NCI-H1436 treated with DMSO at 0.1 percent for 48 hours (cell line): Measurements from ENCODE around the gene KIAA0930.
"Not testable (repeated sequence)": the region's sequence is repeated elsewhere in the genome, so short reads cannot be mapped to it uniquely, and the experiment has no call there.

Source experiments
- DNase-seq: peaks from one replicate; lab custom pipeline; 2025; lab: John Stamatoyannopoulos, UW

Gene KIAA0930

DNA sequence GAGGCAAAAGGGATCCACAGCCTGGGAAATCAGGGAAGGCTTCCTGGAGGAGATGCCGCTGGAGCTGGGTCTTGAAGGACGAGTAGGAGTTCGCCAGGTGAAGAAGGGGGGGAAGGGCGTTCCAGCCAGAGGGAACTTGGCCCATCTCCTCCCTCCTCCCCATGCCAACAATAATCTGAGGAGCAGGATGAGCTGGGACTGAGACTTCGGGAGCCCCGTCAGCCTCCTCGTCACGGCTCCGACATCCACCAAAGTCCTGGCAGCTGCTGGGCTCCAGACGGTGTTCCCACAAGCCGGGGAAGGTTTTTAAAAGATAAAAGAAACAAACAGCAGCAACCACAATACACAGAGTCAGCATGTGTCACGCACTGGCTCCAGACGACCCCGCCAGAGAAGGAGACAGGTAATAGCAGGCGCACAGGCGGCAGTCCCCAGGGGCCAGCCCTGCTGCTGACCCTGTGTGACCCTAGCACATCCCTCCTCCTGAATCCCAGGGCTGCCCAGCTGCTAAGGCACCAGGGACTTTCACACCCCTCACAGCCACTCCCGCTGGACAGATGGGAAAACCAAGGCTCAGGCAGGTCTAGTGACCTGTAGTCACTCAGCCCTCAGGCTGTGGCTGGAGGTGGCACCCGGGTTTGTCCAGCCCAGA is 39.7 kb downstream of the KIAA0930 start:
- DNase-seq, result no peak

DNA sequence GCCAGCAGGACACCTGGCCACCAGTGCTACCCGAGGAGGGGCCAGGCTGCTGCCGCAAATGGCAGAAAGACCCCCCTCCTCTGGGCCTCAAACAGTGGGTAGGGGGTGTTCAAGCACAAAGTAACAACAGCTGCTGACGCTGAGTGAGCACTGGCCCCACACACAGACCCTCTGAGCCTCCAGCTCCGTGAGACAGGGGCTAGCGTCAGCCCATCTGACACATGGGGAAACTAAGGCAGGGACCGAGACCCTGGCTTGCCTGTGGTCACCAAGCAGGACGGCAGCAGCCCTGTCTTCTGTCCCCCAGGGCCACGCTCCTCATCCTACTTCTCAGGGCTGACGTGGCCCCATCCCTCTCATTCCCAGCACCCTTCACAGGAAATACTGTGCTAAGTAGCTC is 40.5 kb downstream of the KIAA0930 start:
- no peak for DNase-seq

DNA sequence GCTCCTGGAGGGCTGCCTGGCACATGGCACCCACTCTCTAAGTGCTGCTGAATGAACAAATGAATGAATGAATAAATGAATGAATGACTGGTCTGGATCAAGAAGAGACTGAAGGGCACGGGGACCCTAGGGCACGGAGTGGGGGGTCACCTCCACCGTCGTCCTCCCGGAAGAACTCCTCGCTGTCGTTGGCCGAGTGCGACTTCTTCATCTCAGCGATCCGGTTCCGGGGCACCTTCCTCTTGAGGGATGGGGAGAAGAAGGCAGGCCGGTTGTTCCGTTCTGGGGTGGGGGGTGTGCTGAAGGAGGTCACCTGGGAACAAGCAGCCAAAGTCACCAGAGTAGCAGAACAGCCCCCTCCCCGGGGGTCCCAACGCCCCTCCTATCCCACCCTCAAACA is 41.0 kb downstream of the KIAA0930 start:
- no peak for DNase-seq

DNA sequence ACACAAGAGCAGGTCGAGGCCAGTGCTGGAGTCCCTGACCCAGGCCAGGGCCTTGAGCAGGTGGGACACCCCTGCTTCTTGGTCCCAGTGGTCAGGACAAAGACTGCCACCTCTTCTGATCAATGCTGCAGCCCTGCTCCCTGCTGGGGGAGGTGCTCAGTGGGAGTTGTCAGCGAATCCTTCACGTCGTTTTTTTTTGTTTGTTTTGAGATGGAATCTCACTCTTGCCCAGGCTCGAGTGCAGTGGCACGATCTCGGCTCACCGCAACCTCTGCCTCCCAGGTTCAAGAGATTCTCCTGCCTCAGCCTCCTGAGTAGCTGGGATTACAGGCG is 42.3 kb downstream of the KIAA0930 start:
- no peak for DNase-seq

DNA sequence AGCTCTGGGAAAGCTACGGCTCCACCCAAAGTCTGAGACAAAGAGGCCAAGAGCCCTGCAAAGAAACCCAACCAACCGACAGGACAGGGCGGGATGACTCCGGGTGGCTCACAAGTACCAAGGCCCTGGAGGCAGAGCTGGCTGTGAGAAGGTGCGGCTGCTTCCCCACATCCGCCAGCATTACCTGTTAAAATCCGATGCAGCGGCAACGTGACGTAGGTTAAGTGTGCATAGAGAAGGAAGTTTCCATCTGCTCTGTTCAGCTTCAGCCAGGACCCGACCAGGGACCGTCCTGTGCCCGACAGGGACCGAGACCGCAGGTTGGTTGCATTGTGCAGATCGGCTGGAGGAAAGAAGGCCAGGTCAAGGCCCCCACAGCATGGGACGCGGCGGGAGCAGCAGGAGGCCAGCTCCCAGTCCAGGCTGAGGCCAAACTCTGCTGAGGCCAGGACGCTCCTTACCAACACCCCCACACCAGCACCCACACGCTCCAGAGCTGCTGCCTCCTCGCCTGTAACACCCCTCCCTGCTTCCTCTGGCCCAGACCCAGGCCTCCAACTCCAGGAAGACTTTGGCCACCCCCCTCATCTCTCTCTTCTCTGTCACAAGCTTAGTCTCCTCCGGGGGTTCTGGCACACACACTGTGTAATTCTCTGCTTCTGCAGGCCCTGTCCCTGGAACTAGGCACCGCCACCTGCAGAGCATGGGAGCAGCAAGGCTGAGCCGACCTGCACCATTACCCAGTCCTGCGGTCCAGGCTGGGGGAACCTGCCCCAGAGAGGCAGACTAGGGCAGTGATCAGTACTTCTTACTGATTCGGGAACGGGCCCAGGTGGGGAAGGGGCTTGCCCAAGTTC is 42.9 kb downstream of the KIAA0930 start:
- DNase-seq, result no peak

DNA sequence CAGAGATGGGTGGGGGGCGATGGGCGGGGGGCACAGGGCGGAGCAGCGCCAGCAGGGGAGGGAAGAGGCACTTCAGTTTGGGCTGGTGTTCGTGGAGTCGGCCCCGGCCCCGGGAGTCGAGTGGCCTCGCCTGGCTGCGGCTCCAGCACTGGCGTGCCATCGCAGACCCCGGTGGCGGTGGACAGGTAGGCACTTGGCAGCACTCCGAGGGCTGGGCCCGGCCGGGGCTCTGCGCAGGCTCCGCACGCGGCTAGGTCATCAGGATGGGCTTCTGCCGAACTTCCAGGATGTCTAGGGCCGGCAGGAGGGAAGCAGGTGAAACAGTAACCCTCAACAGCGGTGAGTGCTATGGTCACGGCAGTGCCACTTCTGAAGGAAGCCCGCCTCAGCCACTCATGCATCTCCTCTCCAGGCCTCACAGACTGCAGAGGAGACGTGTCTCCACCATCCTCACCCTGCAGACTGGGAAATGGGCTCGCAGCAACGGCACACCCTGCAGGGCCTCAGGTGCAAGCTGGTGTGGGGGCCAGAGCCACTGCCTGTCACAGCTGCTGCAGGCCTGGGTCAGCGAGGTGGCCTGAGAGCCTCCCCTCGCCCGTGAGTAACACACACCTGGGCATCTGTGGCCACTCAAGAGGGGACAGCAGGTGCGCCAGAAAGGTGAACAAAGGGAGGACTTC is 43.6 kb downstream of the KIAA0930 start:
- DNase-seq, result no peak

DNA sequence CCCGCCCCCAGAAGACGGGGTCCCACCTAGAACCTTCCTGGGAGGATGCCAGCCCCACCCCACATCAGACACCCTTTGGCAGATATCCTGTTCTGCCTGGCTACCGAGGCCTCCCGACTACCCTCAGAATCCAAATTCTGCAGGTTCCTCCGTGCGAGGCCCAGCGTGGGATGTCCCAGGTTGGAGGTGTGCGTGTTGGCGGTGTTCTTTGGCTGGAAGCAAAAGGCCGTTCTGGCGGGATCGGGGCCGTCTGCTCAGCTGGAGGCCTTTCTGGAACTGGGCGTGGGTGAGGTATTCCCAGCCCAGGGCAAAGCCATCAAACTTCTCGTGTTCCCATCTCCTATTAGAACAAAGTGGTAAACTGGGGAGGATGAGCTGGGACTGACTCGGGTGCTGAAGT is 44.4 kb downstream of the KIAA0930 start:
- no peak for DNase-seq

DNA sequence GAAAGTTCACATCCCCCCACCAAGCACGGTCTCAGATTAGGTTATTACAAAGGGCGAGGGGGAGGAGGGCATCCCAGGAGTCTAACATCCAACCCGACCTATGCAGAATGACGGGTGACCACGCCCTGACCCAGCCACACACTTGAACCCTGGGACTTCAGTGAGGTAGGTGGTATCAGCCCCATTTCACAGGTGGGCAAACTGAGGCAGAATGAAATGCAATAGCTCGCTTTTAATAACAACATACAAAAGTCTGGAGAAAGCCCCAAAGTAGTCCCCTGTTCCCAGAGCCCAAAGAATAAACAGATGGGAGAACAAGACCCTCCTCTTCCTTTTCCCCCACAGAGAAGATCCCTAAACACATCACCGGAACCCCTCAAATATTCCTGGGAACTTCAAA is 45.1 kb downstream of the KIAA0930 start:
- no peak for DNase-seq

DNA sequence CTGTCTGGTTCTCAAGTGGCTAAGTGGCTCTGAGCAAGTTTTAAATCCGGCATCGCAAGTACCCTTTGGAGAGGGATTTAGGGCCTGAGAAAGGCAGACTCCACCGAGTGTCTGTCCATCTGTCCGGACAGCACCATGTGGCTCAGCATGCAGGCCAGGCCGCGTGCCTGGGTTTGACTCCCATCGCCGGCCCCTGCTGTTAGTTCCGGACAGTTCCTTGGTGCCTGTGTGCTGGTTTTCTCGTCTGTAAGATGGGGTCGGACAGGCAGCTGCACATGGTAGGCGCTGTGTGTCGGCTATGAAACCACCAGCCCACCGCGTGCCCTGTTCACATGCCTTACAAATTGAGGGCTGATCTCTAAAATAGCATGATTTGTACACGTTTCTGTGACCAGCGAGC is 46.0 kb downstream of the KIAA0930 start:
- no peak for DNase-seq

DNA sequence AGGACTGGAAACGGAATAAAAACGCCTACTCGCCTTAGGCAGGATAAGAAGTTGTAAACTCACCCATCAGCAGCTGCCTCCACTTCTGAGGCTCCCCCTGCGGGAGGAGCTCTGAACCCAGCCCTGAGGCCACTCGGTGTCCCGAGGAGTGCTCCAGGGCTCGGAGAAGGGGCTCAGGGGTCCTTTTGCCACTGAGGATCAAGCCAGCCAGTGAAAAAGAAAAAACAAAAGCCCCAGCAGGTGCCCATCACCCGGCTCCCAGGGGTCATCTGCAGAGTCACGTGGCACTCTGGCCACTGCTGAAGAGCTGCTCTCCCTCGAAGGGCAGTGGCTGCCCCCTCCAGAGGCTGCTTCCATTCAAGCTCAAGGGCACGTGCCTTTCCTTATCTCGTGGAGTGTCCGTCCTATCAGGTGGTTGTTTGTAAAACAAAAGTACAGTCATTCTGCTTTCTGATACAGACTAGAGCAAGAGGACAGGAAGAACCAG is 48.0 kb downstream of the KIAA0930 start:
- DNase-seq, result no peak

DNA sequence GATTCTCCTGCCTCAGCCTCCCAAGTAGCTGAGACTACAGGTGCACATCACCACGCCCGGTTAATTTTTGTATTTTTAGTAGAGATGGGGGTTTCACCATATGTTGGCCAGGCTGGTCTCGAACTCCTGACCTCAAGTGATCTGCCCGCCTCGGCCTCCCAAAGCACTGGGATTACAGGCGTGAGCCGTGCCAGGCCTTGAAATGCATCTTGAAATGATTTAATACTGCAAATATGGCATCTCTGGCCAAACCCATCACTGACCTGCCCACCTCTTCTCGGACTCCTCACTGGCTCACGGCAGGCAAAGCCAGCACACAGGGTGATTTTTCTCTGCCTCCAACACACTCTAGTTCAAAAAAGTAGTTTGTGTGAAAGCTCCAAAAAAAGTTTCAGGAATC is 48.9 kb downstream of the KIAA0930 start:
- not testable (repeated sequence) for DNase-seq

DNA sequence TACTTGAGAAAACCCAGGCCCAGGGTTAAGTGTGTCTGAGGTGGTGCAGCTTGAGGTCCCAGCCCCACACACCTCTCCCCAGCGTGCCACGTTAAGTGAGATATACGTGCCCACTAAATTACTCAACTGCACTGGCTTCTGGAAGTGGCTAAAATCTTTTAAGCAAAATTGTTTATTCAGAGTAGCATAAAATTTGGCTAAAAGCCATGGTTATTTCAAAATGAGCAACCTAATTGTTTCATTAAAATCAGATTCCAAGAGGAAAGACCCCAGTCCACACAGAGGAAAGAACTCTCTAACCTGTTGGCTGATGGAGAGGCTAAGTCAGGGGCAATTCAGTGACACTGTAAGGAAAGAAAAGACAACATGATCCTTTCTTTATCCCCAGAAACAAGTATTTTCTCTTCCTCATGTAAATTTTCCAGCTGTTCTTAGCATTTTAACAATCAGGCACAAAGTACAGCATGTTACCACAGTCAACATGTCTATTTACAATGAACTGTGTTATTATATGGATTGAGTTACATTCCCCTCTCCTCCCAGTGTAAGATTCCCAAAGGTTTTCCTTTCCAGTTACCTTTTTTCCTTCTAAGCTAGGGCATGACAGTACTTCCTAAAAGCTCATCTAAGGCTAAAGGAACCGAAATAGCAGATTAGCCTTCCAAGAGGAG is 50.4 kb downstream of the KIAA0930 start:
- DNase-seq, result no peak

DNA sequence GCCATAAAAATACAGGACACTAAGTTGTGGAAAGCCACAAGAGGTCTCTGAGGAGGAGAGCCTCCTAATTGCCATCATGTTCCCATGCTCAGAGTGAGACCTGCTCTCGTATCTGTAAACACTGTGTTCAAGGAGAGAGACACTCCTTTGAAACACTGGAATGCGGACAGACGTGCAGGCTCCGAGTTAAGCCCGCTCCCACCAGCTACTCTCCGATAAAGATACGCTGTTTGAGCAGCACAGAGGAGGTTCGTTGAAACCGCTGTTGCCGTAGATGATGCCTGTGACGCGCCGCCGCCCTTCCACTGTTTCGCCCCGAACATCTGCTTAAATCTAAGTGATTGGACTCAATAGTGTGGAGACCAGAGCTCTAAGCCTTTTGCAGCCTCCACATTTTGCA is 51.9 kb downstream of the KIAA0930 start:
- no peak for DNase-seq

DNA sequence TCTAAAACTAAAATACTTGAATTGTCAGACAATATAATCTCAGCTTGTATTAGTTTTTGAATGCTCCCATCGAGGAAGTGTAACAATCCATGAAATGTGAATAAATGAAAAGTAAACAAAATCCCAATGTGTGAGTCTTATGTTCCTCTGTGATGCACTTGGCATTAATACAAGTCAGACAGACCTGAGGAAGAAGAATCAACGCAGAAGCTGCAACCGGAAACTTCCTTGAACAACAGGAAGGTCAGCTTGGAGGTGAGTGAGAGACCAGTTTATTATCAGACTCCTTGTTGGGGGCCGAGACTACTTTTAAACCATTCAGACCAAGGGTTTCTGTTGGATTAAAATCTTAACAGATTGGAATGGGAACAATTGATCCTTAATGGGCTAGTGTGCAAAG is 52.8 kb downstream of the KIAA0930 start:
- no peak for DNase-seq

DNA sequence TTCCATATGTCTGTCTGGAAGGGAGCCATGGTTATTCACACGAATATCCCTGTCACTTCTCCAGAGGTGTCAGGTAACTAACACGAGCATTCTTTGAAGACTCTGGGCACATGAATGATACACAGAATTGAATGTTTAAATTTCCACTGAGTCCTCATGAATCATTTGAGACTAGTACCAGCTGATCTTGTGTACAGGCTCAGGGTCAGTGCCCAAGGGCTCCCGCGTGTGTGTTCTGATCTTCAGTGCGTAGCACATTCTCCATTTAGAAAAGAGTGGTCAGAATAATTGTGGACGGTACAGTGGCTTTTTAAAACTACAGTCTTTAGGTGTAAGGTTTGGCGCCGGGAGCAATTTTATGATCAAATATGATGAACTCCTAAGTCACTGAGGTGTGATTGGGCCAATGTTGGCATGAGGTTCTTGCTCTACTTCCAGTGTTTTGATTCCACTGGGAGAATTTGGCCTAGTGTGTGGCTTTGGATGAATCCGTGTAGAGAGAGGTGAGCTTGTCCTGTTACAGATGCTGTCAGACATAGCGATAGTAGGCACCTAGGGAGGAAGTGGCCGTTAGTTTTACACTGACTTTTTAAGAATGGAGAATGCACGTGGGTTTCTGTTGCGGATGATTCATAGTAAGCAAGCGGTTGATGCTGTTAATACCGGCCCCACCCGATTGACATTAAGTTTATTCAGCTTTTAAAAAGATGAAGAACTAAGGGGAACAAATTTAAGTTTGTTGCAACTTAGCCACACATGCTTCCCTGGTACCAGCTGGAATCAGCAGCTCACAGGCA is 54.8 kb downstream of the KIAA0930 start:
- DNase-seq, result no peak

DNA sequence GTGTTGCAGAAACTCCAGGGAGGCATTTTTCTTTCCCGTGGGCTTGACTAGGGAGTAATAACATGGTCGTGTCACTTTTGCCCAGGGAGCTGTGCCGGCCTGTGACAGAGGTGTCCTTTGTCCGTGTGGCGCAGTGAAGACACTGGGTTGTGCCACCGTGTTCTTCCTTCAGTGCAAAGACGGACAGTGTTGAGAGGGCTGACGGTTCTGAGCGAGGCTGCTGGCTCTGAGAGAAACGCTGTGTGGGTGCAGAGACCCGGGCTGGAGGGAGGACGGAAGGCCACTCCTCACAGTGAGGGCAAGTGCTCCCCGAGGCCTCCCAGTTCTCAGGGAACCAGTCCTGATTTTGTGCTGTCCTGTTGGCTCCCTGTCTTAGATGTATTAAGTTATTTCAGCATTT is 56.7 kb downstream of the KIAA0930 start:
- no peak for DNase-seq

DNA sequence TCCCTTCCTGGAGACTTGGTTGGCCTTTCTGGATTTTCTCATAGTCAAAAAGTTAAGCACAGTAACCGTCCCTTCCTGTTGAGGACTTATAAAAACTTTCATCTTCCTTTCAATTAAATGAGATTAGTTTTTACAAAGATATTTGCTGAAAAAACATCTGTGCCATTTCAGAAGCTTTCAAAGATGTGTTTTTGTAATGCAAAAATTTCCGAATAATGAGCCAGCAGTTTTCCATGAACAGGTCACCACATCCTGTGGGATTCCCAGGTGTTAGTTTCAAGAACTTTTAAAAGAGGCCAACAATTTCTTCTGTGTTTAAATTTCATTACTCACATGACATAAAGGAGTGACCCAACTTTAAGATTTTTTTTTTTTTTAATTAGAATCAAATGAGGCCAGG is 58.9 kb downstream of the KIAA0930 start:
- DNase-seq, result no peak

DNA sequence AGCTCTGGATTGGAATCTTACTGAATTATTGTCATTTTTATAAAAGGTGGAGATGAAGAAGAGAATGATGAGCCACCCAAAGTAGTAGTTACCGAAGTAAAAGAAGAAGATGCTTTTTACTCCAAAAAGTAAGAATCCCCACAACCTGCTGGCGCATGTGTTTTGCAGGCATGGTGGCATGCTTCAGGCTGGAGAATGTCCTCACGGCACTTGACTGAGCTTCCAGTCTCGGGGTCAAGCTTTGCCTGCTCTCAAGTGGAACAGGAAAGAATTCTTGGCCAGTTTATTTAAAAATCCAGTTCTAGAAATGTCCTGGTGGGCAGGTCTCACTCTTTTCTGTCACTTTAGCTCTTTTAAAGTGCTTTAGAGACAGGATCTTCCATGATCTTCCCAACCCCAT is 59.5 kb downstream of the KIAA0930 start:
- DNase-seq, result no peak

DNA sequence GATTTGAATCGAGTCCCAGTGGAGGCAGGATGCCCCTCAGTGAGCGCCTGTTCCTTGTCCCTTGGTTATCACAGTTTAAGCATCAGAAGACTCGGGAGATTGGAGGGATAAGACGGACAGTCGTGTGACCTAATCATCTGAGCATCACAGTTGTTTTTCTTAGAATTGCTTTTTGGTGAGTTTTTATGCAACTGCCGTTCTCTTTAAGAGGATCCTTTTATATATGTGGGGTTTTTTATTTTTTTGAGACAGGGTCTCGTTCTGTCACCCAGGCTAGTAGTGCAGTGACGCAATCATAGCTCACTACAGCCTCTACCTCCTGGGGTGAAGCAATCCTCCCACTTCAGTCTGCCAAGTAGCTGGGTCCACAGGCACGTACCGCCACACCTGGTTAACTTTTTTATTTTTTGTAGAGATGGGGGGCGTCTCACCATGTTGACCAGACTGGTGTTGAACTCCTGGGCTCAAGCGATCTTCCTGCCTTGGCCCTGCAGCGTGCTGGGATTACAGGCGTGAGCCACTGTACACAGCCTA is 60.5 kb downstream of the KIAA0930 start:
- no peak for DNase-seq

DNA sequence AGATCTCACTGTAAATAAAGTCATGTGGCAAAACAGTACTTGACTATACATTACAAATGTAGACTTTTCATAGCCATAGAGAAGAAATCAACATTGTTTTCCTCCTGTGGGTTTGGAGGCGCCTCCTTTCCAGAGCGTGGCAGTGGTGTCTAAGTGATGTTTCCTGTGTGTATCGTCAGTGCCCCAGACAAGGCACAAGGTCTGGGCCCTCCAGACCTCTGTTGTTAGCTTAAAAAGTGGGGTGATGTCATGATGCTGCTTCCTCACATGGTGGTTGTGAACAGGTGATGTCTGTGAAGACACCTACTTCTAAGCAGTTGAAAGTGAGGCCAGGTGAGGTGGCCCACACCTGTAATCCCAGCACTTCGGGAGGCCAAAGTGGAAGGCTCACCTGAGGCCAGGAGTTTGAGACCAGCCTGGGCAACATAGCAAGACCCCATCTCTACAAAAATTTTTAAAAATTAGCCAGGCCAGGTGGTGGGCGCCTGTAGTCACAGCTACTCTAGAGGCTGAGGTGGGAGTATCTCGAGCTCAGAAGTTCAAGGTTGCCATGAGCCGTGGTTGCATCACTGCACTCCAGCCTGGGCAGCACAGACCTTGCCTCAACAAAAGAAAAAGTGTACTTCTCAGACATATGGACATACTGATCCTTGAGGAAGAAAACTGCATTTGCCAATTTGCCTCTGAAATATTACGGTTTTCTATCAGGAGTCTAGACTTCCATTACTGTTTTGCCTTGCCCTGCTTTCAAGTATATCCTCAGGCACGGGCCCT is 61.2 kb downstream of the KIAA0930 start:
- no peak for DNase-seq
